22Rv1 (cell line): ENCODE results near the gene KIF18B.

Source experiments
- H3K27ac ChIP-seq: fragments of 450-650 bp; 2 replicates; pipeline ENCODE4 v1.5.1; 2017
- ZFX ChIP-seq: fragments of 450-650 bp; IDR thresholded peaks from 2 replicates; pipeline ENCODE4 v1.6.1; 2017; ENCODE audit warnings: antibody characterized with exemption, borderline replicate concordance
- TF ChIP-seq, protein P1 (sequence below): fragments of 450-650 bp; IDR thresholded peaks from 2 replicates; pipeline ENCODE4 v1.5.1; 2017; ENCODE audit warnings: mild to moderate bottlenecking

KIF18B gene

GRCh38 chr17:44988044-44988942 lies 40.7 kb upstream of the KIF18B start:
- TF ChIP-seq, protein P1, sequence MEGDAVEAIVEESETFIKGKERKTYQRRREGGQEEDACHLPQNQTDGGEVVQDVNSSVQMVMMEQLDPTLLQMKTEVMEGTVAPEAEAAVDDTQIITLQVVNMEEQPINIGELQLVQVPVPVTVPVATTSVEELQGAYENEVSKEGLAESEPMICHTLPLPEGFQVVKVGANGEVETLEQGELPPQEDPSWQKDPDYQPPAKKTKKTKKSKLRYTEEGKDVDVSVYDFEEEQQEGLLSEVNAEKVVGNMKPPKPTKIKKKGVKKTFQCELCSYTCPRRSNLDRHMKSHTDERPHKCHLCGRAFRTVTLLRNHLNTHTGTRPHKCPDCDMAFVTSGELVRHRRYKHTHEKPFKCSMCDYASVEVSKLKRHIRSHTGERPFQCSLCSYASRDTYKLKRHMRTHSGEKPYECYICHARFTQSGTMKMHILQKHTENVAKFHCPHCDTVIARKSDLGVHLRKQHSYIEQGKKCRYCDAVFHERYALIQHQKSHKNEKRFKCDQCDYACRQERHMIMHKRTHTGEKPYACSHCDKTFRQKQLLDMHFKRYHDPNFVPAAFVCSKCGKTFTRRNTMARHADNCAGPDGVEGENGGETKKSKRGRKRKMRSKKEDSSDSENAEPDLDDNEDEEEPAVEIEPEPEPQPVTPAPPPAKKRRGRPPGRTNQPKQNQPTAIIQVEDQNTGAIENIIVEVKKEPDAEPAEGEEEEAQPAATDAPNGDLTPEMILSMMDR: no peak
- TF ChIP-seq ZFX: no peak
- H3K27ac ChIP-seq: no peak overlapping the region

GRCh38 chr17:44983563-44983962 lies 36.0 kb upstream of the KIF18B start:
- no peak for TF ChIP-seq ZFX
- TF ChIP-seq, protein P1: no peak
- H3K27ac ChIP-seq: no peak overlapping the region

DNA sequence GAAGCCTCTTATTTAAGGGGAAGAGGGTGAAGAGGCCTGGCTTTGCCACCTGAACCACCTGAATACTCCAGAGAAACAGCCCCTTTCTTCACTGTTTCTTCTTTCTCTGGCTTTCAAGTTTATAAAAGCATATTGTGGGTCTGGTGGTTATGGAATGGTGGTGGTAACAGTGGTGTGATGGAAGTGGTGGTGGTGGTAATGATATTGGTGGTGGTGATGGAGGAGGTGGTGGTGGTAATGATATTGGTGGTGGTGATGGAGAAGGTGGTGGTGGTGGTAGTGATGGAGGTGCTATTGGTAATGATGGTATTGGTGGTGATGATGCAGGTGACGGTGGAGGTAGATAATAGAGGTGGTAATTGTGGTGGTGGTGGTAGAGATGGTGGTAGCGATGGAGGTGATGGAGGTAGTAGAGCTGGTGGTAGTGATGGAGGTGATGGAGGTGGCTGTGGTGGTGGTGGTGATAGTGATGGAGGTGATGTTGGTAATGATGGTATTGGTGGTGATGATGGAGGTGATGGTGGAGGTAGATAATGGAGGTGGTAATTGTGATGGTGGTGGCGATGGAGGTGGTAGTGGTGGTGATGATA lies 34.6 kb upstream of the KIF18B start:
- no peak overlapping the region for H3K27ac ChIP-seq

DNA sequence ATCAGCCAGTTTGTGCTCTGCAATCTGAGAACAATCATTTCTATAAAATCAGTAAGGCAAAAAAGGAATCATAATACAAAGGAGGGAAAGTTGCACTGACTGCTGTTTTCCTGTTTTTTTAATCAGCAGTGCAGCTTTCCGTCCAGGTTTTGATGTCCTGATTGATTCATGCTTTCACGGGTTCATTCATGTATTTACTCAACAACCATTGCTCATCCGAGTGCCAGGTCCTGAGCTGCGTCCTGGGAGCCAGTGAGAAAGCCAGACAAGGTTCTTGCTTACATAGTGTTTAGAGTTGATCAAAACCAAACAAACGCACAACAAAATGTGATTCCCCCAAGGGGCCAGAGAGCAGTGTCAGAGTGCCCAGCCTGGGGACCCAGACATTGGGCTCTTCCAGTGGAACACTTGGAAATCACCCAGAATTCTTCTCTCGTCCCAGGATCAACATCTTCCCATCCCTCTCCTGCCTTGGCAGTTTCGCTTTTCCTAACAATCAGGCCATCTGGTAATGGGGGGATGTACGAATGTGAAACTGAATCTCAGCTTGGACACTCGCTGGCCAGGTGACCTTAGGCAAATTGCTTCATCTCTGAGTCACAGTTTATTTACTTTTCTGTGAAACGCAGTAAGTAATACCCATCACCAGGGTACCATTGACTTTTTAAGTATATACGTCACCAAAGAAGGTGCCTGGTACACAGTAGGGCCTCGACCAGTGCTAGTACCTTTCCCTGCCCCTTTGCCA lies 33.8 kb upstream of the KIF18B start:
- H3K27ac ChIP-seq: no peak overlapping the region
- no peak for TF ChIP-seq ZFX
- TF ChIP-seq, protein P1: no peak

More for the DNA sequence above, 34.6 kb upstream of the KIF18B start:
- TF ChIP-seq, protein P1: no peak
- TF ChIP-seq ZFX: no peak

GRCh38 chr17:44979426-44979995 lies 31.9 kb upstream of the KIF18B start:
- no peak overlapping the region for H3K27ac ChIP-seq
- TF ChIP-seq, protein P1: no peak
- TF ChIP-seq ZFX: no peak

DNA sequence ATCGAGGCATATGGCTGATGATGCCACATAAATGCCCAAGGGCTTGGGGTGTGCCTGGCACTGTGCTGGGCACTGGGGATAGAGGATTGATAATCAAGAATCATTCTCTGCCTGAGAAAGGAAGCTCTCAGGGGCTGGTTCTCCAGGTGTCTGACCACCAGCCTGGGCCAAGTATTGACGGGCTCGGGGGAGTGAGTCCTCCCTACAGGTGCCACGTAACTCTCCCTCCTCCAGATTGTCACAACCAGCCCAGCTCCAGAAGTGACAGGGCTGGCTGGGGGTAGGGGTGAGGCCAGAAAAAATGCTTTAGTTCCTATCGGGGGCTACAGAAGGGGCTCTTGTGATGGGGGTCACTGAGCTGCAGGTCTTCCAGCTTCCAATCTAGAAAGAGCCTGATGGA lies 31.2 kb upstream of the KIF18B start:
- TF ChIP-seq, protein P1: no peak
- TF ChIP-seq ZFX: no peak
- no peak overlapping the region for H3K27ac ChIP-seq
